GM23338 (cell line): ENCODE results near the gene THAP8.

Experiments used
- CREB1 ChIP-seq: fragments of 250-450 bp; sonication (Bioruptor Pico); IDR thresholded peaks from 2 replicates; pipeline ENCODE4 v1.5.0; 2020; ENCODE audit warnings: low read depth, mild to moderate bottlenecking, moderate library complexity
- ZNF114 ChIP-seq: fragments of 250-450 bp; sonication (Bioruptor Pico); IDR thresholded peaks from 2 replicates; pipeline ENCODE4 v1.5.0; 2020; ENCODE audit warnings: mild to moderate bottlenecking, moderate library complexity
- TF ChIP-seq, protein P1 (sequence below), 2 experiments: fragments of 200-600 bp in 1 of 2; sonication (generic) in 1 of 2; conservative IDR thresholded peaks; 2 replicates each; pipeline versions ENCODE4 v1.5.1 to v1.6.1; 2016 to 2017; ENCODE audit warnings: antibody characterized with exemption in 2 of 2, low read depth in 2 of 2, mild to moderate bottlenecking in 2 of 2, moderate library complexity in 1 of 2
- TF ChIP-seq, protein P2 (sequence below): IDR thresholded peaks from one replicate; pipeline ENCODE4 v1.6.1; 2018; ENCODE audit warnings: antibody characterized with exemption; ENCODE audit not compliant: unreplicated experiment

DNA sequence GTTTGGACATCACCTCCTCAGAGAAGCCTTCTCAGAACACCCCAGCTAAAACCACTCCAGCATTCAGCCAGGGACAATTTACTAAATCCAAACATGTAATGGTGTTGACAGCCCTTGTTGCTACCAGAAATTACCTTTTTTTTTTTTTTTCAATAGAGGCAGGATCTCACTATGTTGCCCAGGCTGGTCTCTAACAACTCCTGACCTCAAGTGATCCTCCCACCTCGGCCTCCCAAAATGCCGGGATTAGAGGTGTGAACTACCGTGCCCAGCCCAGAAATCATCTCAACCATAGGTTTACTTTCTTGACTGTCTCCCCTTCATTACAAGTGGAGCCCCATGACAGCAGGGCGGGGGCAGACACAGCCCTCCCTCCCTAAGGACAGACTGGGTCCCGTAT, 30.7 kb downstream of the THAP8 start:
- TF ChIP-seq ZNF114 (CRISPR knock-in tag) (no peak), CREB1 (no peak)
- TF ChIP-seq, protein P1, sequence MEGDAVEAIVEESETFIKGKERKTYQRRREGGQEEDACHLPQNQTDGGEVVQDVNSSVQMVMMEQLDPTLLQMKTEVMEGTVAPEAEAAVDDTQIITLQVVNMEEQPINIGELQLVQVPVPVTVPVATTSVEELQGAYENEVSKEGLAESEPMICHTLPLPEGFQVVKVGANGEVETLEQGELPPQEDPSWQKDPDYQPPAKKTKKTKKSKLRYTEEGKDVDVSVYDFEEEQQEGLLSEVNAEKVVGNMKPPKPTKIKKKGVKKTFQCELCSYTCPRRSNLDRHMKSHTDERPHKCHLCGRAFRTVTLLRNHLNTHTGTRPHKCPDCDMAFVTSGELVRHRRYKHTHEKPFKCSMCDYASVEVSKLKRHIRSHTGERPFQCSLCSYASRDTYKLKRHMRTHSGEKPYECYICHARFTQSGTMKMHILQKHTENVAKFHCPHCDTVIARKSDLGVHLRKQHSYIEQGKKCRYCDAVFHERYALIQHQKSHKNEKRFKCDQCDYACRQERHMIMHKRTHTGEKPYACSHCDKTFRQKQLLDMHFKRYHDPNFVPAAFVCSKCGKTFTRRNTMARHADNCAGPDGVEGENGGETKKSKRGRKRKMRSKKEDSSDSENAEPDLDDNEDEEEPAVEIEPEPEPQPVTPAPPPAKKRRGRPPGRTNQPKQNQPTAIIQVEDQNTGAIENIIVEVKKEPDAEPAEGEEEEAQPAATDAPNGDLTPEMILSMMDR (conservative IDR thresholded peaks at IDR 0.05; ENCODE audit: low read depth in 2 of 2) = no peak
- TF ChIP-seq, protein P2, sequence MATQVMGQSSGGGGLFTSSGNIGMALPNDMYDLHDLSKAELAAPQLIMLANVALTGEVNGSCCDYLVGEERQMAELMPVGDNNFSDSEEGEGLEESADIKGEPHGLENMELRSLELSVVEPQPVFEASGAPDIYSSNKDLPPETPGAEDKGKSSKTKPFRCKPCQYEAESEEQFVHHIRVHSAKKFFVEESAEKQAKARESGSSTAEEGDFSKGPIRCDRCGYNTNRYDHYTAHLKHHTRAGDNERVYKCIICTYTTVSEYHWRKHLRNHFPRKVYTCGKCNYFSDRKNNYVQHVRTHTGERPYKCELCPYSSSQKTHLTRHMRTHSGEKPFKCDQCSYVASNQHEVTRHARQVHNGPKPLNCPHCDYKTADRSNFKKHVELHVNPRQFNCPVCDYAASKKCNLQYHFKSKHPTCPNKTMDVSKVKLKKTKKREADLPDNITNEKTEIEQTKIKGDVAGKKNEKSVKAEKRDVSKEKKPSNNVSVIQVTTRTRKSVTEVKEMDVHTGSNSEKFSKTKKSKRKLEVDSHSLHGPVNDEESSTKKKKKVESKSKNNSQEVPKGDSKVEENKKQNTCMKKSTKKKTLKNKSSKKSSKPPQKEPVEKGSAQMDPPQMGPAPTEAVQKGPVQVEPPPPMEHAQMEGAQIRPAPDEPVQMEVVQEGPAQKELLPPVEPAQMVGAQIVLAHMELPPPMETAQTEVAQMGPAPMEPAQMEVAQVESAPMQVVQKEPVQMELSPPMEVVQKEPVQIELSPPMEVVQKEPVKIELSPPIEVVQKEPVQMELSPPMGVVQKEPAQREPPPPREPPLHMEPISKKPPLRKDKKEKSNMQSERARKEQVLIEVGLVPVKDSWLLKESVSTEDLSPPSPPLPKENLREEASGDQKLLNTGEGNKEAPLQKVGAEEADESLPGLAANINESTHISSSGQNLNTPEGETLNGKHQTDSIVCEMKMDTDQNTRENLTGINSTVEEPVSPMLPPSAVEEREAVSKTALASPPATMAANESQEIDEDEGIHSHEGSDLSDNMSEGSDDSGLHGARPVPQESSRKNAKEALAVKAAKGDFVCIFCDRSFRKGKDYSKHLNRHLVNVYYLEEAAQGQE = no peak
